A172 (cell line): ENCODE measurements around the gene HOXD1. TPM values are rescaled to one million over a fixed set of nuclear protein-coding genes. Genes with fewer than 3 reads are reported as not detected.

ENCODE experiments used
- DNase-seq: peaks from one replicate; pipeline ENCODE4 v3.0.0-alpha.2; 2015; ENCODE audit warnings: low spot score
- total RNA-seq: library from RNA; depleted of rRNA; stranded (reverse); fragments of >200 nt; shearing (Covaris generic); gene quantifications from 2 replicates; pipeline ENCODE4 v1.2.3, GENCODE V29; 2014; rRNA removed

Gene HOXD1
- total RNA-seq = 0.34 TPM in 1 of 2 replicates, not detected in the other

- DNase-seq = no peak
These were observed at the start of gene HOXD1 for GRCh38 chr2:176187899-176188773. HOXD1 (plus strand) TSS chr2:176188668; CDS start chr2:176188802, 134 bp downstream.

GRCh38 chr2:176138923-176139660 is 49.4 kb upstream of the HOXD1 start:
- DNase-seq = no peak

GRCh38 chr2:176139661-176140512 is 48.6 kb upstream of the HOXD1 start:
- DNase-seq = no peak

GRCh38 chr2:176140513-176141317 is 47.8 kb upstream of the HOXD1 start:
- DNase-seq = no peak

- no peak for DNase-seq
These were observed 46.2 kb upstream of the HOXD1 start for GRCh38 chr2:176142281-176142680.

- no peak for DNase-seq
These were observed 43.1 kb upstream of the HOXD1 start for GRCh38 chr2:176145085-176145969.

- peak; percentile 38 for DNase-seq
These were observed 42.4 kb upstream of the HOXD1 start for GRCh38 chr2:176146101-176146500.

- no peak for DNase-seq
These were observed 41.8 kb upstream of the HOXD1 start for GRCh38 chr2:176146645-176147044.

GRCh38 chr2:176147210-176147799 is 41.2 kb upstream of the HOXD1 start:
- no peak for DNase-seq

GRCh38 chr2:176147800-176148496 is 40.5 kb upstream of the HOXD1 start:
- DNase-seq = no peak

GRCh38 chr2:176148751-176149421 is 39.6 kb upstream of the HOXD1 start:
- no peak for DNase-seq

- no peak for DNase-seq
These were observed 39.0 kb upstream of the HOXD1 start for GRCh38 chr2:176149481-176149938.

- DNase-seq = no peak
These were observed 38.4 kb upstream of the HOXD1 start for GRCh38 chr2:176149939-176150583.

GRCh38 chr2:176150584-176151441 is 37.7 kb upstream of the HOXD1 start:
- DNase-seq = no peak

- no peak for DNase-seq
These were observed 36.8 kb upstream of the HOXD1 start, which contains the start of gene HOXD4 for GRCh38 chr2:176151442-176152287. HOXD4 (plus strand) TSS chr2:176151550; CDS start chr2:176151634, 84 bp downstream.
